ENCODE measurements around the gene OSBPL7. TPM values are rescaled to one million over a fixed set of nuclear protein-coding genes. Genes with fewer than 3 reads are reported as not detected.

Gene OSBPL7
- total RNA-seq, 1 donor from 2014 or later, result 28.0 TPM

DNA sequence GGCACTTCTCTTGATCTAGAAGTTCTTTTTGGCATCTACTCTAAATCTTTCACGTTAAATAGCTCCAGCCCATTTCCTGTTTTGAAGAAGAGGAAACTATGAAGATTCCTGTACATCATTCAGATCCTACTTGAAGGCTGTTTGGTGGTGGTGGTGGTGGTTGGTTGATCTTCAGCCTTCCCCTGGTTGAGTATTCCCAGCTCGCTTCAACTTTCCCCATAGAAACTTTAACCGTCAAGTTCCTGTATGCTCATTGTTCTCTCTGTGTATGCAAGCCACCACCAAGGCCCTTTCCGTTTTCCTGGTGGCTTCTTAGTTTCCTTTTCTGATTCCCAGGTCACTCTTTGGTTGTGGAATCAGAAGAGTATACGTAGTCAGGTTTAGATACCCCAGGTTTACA, 13.2 kb upstream of the OSBPL7 start:
- peaks cover 13% of the 10 kb centered on the region for H3K27me3 Mint-ChIP-seq (ENCODE audit: unreplicated experiment)

GRCh38 chr17:47831934-47832327, 10.3 kb upstream of the OSBPL7 start:
- Mint-ChIP-seq H3K36me3 (ENCODE audit: low read depth, unreplicated experiment) (peaks cover 19% of the 10 kb centered on the region), H3K9me3 (ENCODE audit: unreplicated experiment) (no peaks in the 10 kb centered on the region), H3K4me3 (ENCODE audit: unreplicated experiment) (peak overlapping the region; percentile 98), H3K4me1 (ENCODE audit: unreplicated experiment) (peaks cover 56% of the 10 kb centered on the region), H3K27me3 (ENCODE audit: unreplicated experiment) (peaks cover 15% of the 10 kb centered on the region), H3K27ac (ENCODE audit: unreplicated experiment) (peak overlapping the region; percentile 97)
- DNase-seq (ENCODE audit: low spot score), result no peak
- TF ChIP-seq, protein P1, sequence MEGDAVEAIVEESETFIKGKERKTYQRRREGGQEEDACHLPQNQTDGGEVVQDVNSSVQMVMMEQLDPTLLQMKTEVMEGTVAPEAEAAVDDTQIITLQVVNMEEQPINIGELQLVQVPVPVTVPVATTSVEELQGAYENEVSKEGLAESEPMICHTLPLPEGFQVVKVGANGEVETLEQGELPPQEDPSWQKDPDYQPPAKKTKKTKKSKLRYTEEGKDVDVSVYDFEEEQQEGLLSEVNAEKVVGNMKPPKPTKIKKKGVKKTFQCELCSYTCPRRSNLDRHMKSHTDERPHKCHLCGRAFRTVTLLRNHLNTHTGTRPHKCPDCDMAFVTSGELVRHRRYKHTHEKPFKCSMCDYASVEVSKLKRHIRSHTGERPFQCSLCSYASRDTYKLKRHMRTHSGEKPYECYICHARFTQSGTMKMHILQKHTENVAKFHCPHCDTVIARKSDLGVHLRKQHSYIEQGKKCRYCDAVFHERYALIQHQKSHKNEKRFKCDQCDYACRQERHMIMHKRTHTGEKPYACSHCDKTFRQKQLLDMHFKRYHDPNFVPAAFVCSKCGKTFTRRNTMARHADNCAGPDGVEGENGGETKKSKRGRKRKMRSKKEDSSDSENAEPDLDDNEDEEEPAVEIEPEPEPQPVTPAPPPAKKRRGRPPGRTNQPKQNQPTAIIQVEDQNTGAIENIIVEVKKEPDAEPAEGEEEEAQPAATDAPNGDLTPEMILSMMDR (IDR thresholded peaks at IDR 0.05; ENCODE audit: unreplicated experiment), result no peak

More for the DNA sequence above, 13.2 kb upstream of the OSBPL7 start:
- Mint-ChIP-seq H3K36me3 (ENCODE audit: low read depth, unreplicated experiment) (peaks cover 24% of the 10 kb centered on the region), H3K4me3 (ENCODE audit: unreplicated experiment) (peak overlapping the region; percentile 44), H3K9me3 (ENCODE audit: unreplicated experiment) (no peaks in the 10 kb centered on the region), H3K4me1 (ENCODE audit: unreplicated experiment) (peaks cover 64% of the 10 kb centered on the region), H3K27ac (ENCODE audit: unreplicated experiment) (peak overlapping the region; percentile 92)
- DNase-seq (ENCODE audit: low spot score), result no peak
- TF ChIP-seq, protein P1 (IDR thresholded peaks at IDR 0.05; ENCODE audit: unreplicated experiment), result no peak

GRCh38 chr17:47831003-47831933, 9.7 kb upstream of the OSBPL7 start, which contains the start of the genes LRRC46 and MRPL10:
TSS of gene LRRC46 (plus strand) at chr17:47831670. CDS start at chr17:47831990, 320 bp downstream.
TSS of gene MRPL10 (minus strand) at chr17:47831541. CDS start at chr17:47831511, 30 bp downstream.
- Mint-ChIP-seq H3K27me3 (ENCODE audit: unreplicated experiment) (peaks cover 15% of the 10 kb centered on the region), H3K4me1 (ENCODE audit: unreplicated experiment) (peaks cover 56% of the 10 kb centered on the region), H3K36me3 (ENCODE audit: low read depth, unreplicated experiment) (peaks cover 23% of the 10 kb centered on the region), H3K27ac (ENCODE audit: unreplicated experiment) (peak within 1 kb of the TSS; percentile 97), H3K4me3 (ENCODE audit: unreplicated experiment) (peak within 1 kb of the TSS; percentile 98), H3K9me3 (ENCODE audit: unreplicated experiment) (no peaks in the 10 kb centered on the region)
- TF ChIP-seq, protein P1 (IDR thresholded peaks at IDR 0.05; ENCODE audit: unreplicated experiment), result no peak
- peak; percentile 94 for DNase-seq (ENCODE audit: low spot score)

DNA sequence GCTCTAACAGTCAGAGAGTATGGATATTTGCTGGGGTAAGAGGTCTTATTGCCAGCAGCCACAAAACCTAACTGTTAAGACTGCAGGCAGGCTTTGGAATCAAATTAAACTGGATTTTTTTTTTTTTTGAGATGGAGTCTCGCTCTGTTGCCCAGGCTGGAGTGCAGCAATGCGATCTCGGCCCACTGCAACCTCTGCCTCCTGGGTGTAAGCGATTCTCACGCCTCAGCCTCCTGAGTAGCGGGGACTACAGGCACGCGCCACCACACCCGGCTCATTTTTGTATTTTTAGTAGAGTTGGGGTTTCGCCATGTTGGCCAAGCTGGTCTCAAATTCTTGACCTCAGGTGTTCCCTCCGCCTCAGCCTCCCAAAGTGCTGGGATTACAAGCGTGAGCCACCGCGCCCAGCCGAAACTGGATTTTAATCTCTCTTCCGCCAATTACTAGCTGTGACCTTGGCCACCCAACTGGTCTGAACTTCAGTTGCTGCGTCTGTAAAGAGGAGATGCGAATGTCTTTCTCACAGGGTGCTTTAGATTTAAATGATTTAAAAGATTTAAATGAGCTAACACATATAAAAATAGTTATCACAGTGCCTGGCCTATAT, 8.9 kb upstream of the OSBPL7 start:
- Mint-ChIP-seq H3K36me3 (ENCODE audit: low read depth, unreplicated experiment) (peaks cover 20% of the 10 kb centered on the region), H3K4me1 (ENCODE audit: unreplicated experiment) (peaks cover 49% of the 10 kb centered on the region), H3K27me3 (ENCODE audit: unreplicated experiment) (peaks cover 13% of the 10 kb centered on the region), H3K9me3 (ENCODE audit: unreplicated experiment) (no peaks in the 10 kb centered on the region), H3K4me3 (ENCODE audit: unreplicated experiment) (peak overlapping the region; percentile 98), H3K27ac (ENCODE audit: unreplicated experiment) (peak overlapping the region; percentile 97)
- no peak for DNase-seq (ENCODE audit: low spot score)
- TF ChIP-seq, protein P1 (IDR thresholded peaks at IDR 0.05; ENCODE audit: unreplicated experiment), result no peak

Data from endothelial cell (in vitro differentiated cells).